MCF 10A (cell line): ENCODE data around the gene COQ8B. TPM values are rescaled to one million over a fixed set of nuclear protein-coding genes. Genes with fewer than 3 reads are reported as not detected.

Source experiments
- BruUV-seq: library from RNA; stranded (reverse); fragments of 400-500 nt; replicated peaks from 2 replicates; lab custom pipeline; 2021; lab: Mats Ljungman, UMichigan
- CTCF ChIA-PET: fragments of 300-600 bp; sonication (Branson Sonifier 250); formaldehyde crosslinking; extraction: SDS; loops from one replicate; lab custom pipeline; 2021; ENCODE audit warnings: antibody characterized with exemption, inconsistent platforms; lab: Yijun Ruan, JAX
- POLR2A ChIA-PET: fragments of 300-600, 350-650 bp; sonication (Branson Sonifier 250); formaldehyde crosslinking; extraction: SDS; loops from one replicate; lab custom pipeline; 2020; ENCODE audit warnings: antibody characterized with exemption, inconsistent platforms; lab: Yijun Ruan, JAX
- DNase-seq: peaks from one replicate; pipeline ENCODE4 v3.0.0-alpha.2; 2018; ENCODE audit not compliant: unreplicated experiment
- H3K27ac Mint-ChIP-seq: one replicate; pipeline ENCODE4 v1.8.0; 2022; ENCODE audit warnings: mild to moderate bottlenecking, low read depth, mixed read lengths; ENCODE audit not compliant: unreplicated experiment
- H3K27me3 Mint-ChIP-seq: one replicate; pipeline ENCODE4 v1.8.0; 2022; ENCODE audit warnings: mixed read lengths; ENCODE audit not compliant: insufficient read depth, unreplicated experiment
- H3K36me3 Mint-ChIP-seq: one replicate; pipeline ENCODE4 v1.8.0; 2022; ENCODE audit warnings: mild to moderate bottlenecking, moderate library complexity, mixed read lengths; ENCODE audit not compliant: insufficient read depth, unreplicated experiment
- H3K4me1 Mint-ChIP-seq: one replicate; pipeline ENCODE4 v1.8.0; 2022; ENCODE audit warnings: mixed read lengths; ENCODE audit not compliant: insufficient read depth, unreplicated experiment
- H3K4me3 Mint-ChIP-seq: one replicate; pipeline ENCODE4 v1.8.0; 2022; ENCODE audit warnings: mild to moderate bottlenecking, moderate library complexity, mixed read lengths; ENCODE audit not compliant: unreplicated experiment
- H3K9me3 Mint-ChIP-seq: one replicate; pipeline ENCODE4 v1.8.0; 2022; ENCODE audit warnings: mixed read lengths; ENCODE audit not compliant: unreplicated experiment
- CTCF ChIP-seq: fragments of 200-600 bp; IDR thresholded peaks from one replicate; pipeline ENCODE4 v1.8.0; 2022; ENCODE audit warnings: antibody characterized with exemption, mild to moderate bottlenecking; ENCODE audit not compliant: unreplicated experiment
- intact Hi-C: fragments of 100-400 bp; cut with micrococcal nuclease; formaldehyde crosslinking; loops from 2 replicates; pipeline ENCODE4 v1.14.1; 2022
- total RNA-seq: library from RNA; stranded (reverse); gene quantifications from 2 replicates; pipeline ENCODE4 v1.2.3, GENCODE V29; 2022

COQ8B gene
- total RNA-seq, 1 experiment from 2014 or later: 46.7 TPM

- Mint-ChIP-seq H3K27ac (peak overlapping the region; percentile 41), H3K36me3 (peaks cover 15% of the 10 kb centered on the region), H3K27me3 (no peaks in the 10 kb centered on the region), H3K4me1 (no peaks in the 10 kb centered on the region), H3K9me3 (no peaks in the 10 kb centered on the region), H3K4me3 (no peak overlapping the region)
- CTCF ChIA-PET: interaction anchor here (0.7 kb wide), 1 partner anchor 11 kb away, joined by 3 read pairs; no protein-coding TSS in a partner anchor
- POLR2A ChIA-PET: interaction anchor here (1.1 kb wide), 1 partner anchor 23 kb away, joined by 5 read pairs; the partner anchor contains the start of genes COQ8B and ITPKC
- intact Hi-C loops: no loop called here
- no peak for DNase-seq
- BruUV-seq: no TSS peak
- TF ChIP-seq CTCF: no peak
Measured at GRCh38 chr19:40693150-40693788, 23.4 kb downstream of the COQ8B start.

GRCh38 chr19:40692212-40692551 lies 24.5 kb downstream of the COQ8B start:
- ChIA-PET CTCF (interaction anchor here (0.7 kb wide), 1 partner anchor 58 kb away, joined by 3 read pairs; no protein-coding TSS in a partner anchor), POLR2A (interaction anchor here (2.0 kb wide), 2 partner anchors 25 to 58 kb away, joined by 13 to 21 read pairs; partner anchors contain the start of genes ACTMAP, COQ8B, ITPKC and SNRPA)
- no TSS peak for BruUV-seq
- no peaks in the 10 kb centered on the region for H3K27me3 Mint-ChIP-seq
- H3K4me3 Mint-ChIP-seq: no peak overlapping the region
- DNase-seq: no peak
- TF ChIP-seq CTCF: no peak
- intact Hi-C loops: no loop called here
- H3K27ac Mint-ChIP-seq: peak overlapping the region; percentile 41
- H3K9me3 Mint-ChIP-seq: no peaks in the 10 kb centered on the region
- peaks cover 13% of the 10 kb centered on the region for H3K36me3 Mint-ChIP-seq
- no peaks in the 10 kb centered on the region for H3K4me1 Mint-ChIP-seq

- Mint-ChIP-seq H3K36me3 (peaks cover 7% of the 10 kb centered on the region), H3K27ac (no peak overlapping the region), H3K4me3 (no peak overlapping the region), H3K4me1 (no peaks in the 10 kb centered on the region), H3K27me3 (no peaks in the 10 kb centered on the region), H3K9me3 (no peaks in the 10 kb centered on the region)
- BruUV-seq: no TSS peak
- ChIA-PET POLR2A (interaction anchor here (1.0 to 2.0 kb wide), 11 partner anchors 8 to 248 kb away, joined by 3 to 21 read pairs (median 5); partner anchors contain the start of genes ACTMAP, COQ8B, ITPKC and RAB4B), CTCF (interaction anchor here (0.6 to 1.1 kb wide), 4 partner anchors 16 to 114 kb away, joined by 3 to 4 read pairs (median 3); no protein-coding TSS in a partner anchor)
- no peak for TF ChIP-seq CTCF
- intact Hi-C loops: loop anchor here (1.0 kb wide), 1 partner anchor 60 kb away; the partner anchor contains the start of gene SNRPA
- no peak for DNase-seq
Measured at GRCh38 chr19:40691421-40692211, 25.1 kb downstream of the COQ8B start.
